ENCODE results near the gene ZNF366.

The ZNF366 gene

DNA sequence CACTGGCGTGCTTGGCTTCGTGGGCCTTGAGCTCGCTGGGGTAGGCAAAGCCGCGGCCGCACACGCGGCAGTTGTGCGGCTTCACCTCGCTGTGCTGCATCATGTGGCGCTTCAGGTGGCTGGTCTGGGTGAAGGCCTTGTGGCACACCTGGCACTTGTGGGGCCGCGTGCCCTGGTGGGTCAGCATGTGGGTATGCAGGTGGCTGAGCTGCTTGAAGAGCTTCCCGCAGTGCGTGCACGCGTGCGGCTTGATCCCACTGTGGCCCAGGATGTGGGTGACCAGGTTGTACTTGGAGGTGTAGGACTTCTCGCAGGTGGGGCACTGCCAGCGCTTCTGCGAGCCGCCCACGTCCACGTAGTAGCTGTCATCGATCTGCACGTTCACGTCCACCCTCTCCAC, 46.8 kb downstream of the ZNF366 start:
- no peak for DNase-seq

DNA sequence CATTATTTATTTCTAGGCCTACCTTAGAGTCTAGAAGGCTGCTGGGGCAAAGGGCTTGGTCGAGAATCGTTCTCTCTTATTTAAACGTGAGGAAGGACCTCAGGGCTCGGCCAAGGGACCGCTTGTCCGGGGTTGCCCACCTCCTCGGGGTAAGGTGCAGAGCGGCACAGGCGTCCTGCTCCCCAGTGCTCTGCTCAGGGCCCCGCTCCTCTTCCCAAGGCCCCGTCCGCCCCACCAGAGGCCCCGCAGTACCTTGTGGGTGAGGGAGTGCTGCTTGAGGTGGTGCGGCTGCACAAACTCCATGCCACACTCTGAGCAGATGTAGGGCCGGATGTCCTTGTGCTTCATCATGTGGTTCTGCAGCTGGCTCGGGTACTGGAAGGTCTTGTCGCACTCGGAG, 47.3 kb downstream of the ZNF366 start:
- no peak for DNase-seq

- no peak for DNase-seq
Measured at GRCh38 chr5:72459089-72459661, 48.0 kb downstream of the ZNF366 start.

GRCh38 chr5:72458407-72458806, 48.8 kb downstream of the ZNF366 start:
- no peak for DNase-seq

- DNase-seq = no peak
Measured at GRCh38 chr5:72457491-72457890, 49.7 kb downstream of the ZNF366 start.

DNA sequence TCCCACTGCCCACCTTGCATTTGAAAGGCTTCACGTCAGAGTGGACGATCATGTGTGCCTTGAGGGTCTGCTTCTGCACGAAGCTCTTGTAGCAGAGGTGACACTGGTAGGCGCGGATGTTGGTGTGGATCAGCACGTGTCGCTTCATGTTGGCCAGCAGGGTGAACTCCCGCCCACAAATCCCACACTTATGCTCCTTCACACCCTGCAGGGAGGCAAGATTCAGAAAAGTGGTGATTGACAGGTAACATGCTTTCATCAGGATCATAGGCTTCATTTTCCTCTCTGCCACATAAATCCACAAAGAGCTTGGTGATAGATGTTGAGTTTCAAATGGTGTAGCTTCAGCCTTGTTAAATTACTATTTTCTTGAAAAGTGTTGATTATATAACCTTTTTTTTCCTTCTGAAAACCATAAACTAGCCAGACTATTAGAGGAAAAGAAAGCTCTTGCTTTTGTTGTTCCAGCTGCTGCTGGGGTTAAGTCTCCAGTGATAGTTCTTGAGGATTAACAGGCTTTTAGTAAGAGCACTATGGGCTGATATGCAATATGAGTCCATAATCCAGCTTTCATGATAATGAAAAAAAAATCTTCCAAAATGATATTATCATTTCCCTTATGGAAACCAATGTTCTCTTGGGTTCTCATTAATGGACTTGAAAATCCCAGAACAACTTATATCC, 50.7 kb downstream of the ZNF366 start:
- no peak for DNase-seq

GRCh38 chr5:72455476-72455875, 51.7 kb downstream of the ZNF366 start:
- no peak for DNase-seq

DNA sequence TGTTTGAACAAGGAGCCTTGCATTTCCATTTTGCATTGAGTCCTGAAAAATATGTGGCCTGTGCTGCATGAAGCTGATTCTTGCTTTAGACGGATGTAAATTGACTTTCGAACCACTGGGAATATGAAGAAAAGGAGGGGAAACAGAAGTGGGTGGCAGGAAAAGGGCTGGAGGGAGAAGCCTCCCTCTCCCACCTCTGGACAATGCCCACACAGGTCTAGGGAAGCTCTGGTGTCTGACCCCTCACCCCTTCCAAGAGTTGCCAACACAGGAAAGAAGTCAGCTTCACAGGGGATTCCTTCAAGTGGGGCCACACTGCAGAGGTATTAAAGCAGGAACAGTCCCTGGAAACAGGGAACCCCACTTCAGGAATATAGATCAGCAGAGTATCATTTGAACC, 52.2 kb downstream of the ZNF366 start:
- DNase-seq = no peak

DNA sequence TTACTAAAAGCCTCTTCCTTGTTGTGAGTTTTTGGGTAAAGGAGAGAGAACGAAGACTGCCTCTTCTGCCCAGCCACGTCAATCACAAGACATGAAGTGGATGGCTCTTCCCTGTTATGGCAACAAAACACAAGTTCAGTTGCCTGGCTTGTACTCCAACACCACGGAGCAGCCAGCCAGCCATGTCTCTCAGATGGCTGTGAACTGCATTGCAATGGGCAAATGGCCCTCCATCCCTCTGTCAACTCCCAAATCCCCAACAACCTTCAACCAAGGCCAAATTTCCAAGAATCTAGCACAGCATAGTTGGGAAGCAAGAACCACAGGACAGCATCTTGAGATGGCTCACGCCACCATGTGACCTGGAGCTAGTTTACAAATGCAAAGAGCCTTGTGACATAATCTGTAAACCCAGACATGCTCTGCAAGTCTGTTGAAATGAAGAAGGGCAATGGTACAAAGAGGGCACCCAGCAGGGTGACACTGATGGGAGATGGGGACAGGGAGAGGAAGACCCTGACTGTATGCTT, 53.9 kb downstream of the ZNF366 start:
- DNase-seq = no peak

GRCh38 chr5:72452515-72453245, 54.5 kb downstream of the ZNF366 start:
- DNase-seq = no peak

DNA sequence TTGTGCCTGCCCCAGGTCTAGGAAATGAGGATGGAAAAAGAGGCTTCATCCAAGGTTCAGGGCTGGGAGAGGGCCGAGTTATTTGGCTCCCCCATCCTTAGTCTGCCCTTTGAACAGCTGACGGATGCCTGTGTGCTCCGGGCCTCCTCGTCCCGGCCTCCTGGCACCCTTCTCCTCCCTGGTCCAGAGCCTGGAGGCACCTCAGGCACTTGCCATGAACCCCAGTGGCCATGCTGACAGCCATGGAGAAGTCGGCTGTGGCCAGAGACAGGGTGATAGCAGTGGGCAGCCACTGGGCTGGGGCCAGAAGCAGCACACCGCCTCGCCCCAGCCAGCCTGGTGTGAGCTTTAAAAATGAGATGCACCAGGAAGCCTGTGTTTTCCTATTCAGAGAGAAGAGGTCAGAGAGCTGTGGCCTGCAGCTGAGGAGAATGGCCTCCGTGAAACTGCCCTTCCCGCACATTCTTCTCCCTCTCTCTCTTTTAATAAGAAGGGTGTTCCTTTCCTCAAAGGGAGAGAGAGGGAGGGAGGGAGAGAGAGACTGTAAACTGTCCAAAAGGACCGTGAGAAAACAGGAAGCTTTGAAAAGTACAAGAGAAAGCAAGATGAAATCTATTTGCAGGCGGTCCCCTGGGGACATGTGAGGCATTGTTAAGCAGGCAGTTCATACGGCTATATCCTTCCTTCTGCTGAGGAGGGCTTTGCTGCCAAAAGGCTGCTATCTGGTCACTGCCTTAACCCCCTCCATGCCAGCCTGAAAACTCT, 55.3 kb downstream of the ZNF366 start:
- no peak for DNase-seq

- DNase-seq = no peak
Measured at GRCh38 chr5:72448368-72448767, 58.8 kb downstream of the ZNF366 start.

GRCh38 chr5:72447751-72448150, 59.5 kb downstream of the ZNF366 start:
- DNase-seq = no peak

DNA sequence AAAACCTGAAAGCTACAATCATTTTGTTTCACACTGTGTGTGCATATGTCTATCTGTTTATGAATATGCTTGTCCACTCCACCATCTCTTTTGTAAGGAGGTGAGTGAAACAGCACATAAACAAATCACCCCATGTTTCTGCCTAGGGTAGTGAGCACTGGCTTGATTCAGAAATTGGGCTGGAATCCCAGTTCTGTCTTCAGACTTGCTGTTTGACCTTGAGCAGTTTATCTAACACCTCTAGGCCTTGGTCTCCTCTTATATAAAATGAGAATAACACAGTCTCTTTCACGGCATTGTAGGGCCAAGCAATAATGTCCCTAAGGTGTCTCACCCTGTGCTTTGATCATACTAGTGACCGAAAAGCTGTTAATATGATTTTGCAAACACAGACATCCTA, 61.2 kb downstream of the ZNF366 start:
- DNase-seq = no peak

DNA sequence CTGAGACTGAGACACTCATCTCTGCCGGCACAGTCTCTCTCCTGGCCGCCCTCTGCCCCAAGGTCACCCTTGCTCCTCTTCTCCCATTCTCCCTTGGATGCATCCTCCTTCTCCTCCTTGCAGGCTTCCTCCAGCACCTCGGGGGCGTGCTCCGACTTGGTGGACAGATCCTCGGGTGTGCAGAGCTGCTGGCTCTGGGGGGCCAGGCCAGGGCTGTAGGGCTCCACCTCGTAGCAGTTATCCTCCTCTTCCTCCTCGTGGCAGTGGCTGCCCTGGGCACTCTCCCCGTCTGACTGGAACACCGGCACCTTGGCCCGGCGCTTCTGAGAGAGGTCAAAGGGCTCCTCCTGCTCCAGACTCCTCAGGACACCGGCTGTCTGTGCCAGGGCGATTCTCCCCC, 63.3 kb downstream of the ZNF366 start:
- no peak for DNase-seq

DNA sequence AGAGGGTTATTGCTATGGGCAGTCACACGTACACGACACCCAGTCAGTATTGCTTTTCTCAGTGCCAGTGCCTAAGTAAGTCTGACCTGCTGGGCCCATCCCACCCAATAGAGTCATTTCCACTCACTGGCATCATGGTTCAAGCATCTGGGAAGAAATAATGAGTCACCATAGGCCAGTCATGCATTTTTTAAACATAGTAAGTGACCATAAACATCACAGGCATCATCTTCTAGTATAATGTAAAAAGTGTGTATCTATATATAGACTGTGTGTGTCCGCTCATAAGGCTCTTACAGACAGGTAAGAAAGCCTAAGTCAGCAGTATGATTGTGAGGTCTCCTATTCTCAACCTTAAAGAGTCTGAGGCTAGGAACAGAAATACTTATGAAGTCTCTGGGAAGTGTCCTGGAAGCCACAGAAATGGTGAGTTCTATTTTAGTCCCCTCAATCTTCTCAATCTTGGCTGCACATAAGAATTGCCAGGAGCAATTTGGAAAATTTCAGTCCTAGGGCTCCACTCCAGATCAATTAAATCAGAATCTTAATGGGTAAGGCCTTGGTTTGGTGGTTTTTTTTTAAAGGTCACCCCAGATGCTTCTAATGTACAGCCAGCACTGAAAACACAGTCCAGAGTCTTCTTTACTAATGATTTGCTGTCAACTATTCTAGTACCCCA, 65.2 kb downstream of the ZNF366 start:
- DNase-seq = no peak

DNA sequence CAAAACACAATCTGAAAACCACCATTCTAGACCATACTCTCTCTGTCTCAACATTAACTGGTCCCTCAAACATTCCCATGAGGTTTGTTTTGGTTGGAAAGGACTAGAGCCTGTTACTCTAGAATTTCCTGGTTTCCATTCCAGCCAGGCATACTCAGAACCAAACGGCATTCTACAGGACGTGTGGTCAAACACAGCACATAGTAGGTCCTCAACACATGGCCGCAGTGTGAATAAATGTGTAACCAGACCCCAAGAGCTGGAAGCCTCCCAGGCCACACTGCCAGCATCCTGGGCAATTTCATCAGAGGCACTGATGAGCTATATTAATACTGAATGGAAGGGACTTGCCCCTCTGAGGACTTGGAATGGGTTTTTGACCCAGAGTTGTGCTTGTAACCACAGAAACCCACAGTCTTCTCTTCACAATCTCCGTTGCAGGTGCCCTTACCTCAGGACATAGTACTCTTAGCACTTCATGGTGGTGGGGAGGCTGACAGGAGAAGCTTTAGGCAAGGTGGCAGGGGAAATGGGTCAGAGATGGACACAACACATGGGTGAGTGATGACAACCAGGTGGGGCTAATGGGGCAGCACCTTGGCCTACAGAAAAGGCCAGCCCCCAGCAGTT, 66.0 kb downstream of the ZNF366 start:
- DNase-seq = no peak

- DNase-seq = no peak
Measured at GRCh38 chr5:72440207-72440638, 67.0 kb downstream of the ZNF366 start.

GRCh38 chr5:72439192-72439591, 68.0 kb downstream of the ZNF366 start:
- no peak for DNase-seq

DNA sequence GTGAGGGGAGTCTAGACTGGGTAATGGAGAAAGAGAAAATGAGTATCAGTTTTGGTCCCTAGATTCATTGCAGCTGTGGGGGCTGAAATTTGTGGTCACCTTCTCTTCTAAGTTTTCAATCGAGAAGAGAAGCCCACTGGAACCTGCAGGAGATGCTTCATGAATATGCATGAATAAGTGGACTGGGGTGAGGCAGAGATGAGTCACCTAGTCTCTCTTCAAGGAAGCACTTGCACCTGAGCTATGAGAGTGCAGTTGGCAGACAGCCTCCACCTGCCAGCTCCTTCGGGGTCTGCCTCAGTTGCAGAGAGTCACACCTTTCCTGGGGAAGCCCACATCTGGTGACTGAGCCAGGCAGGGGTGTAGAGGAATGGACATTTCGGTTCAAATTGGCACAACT, 69.1 kb downstream of the ZNF366 start:
- no peak for DNase-seq

GRCh38 chr5:72436796-72437471, 70.3 kb downstream of the ZNF366 start:
- peak; percentile 6 for DNase-seq
